H1 (cell line): Measurements from ENCODE around the gene ECEL1. TPM values are rescaled to one million over a fixed set of nuclear protein-coding genes. Genes with fewer than 3 reads are reported as not detected.

Source experiments
- CTCF ChIA-PET: fragments of 300-600 bp; sonication (Branson Sonifier 250); formaldehyde crosslinking; loops from one replicate; lab custom pipeline; 2021; ENCODE audit not compliant: partially characterized antibody; lab: Charles Lee
- POLR2A ChIA-PET: fragments of 300-600 bp; sonication (Branson Sonifier 250); formaldehyde crosslinking; loops from one replicate; lab custom pipeline; 2021; ENCODE audit warnings: inconsistent platforms; ENCODE audit not compliant: partially characterized antibody; lab: Charles Lee
- DNase-seq, 2 experiments: peaks; one replicate each; pipeline versions ENCODE4 v3.0.0 to v3.0.0-alpha.2; 2010 to 2022; ENCODE audit warnings: low spot score in 2 of 2, low read depth in 1 of 2, mixed read lengths in 1 of 2
- FAIRE-seq: peaks from 2 replicates; lab custom pipeline; 2011; peaks lifted over from hg19 to GRCh38; lab: Jason Lieb, UNC
- H2AFZ ChIP-seq: 2 replicates; pipeline ENCODE4 v1.8.1; 2012; ENCODE audit warnings: low read length, inconsistent platforms
- H2AK5ac ChIP-seq: 2 replicates; pipeline ENCODE4 v1.6.1; 2013; ENCODE audit warnings: low read depth, low read length
- H2BK120ac ChIP-seq: replicated peaks from 2 replicates; pipeline ENCODE3; 2013; ENCODE audit warnings: low read depth, low read length, inconsistent platforms
- H2BK12ac ChIP-seq: 2 replicates; pipeline ENCODE4 v1.6.1; 2013; ENCODE audit warnings: low read depth, low read length
- H2BK15ac ChIP-seq: 2 replicates; pipeline ENCODE4 v1.6.1; 2013; ENCODE audit warnings: low read length
- H2BK20ac ChIP-seq: 2 replicates; pipeline ENCODE4 v1.6.1; 2013; ENCODE audit warnings: low read length
- H2BK5ac ChIP-seq: 2 replicates; pipeline ENCODE4 v1.6.1; 2013; ENCODE audit warnings: low read depth, low read length
- H3K14ac ChIP-seq: 2 replicates; pipeline ENCODE4 v1.6.1; 2013; ENCODE audit warnings: inconsistent platforms; ENCODE audit not compliant: insufficient read length
- H3K18ac ChIP-seq: 2 replicates; pipeline ENCODE4 v1.6.1; 2013; ENCODE audit warnings: low read length; ENCODE audit errors: extremely low read depth
- H3K23ac ChIP-seq: 2 replicates; pipeline ENCODE4 v1.6.1; 2013; ENCODE audit warnings: inconsistent platforms; ENCODE audit not compliant: insufficient read length
- H3K23me2 ChIP-seq: 2 replicates; pipeline ENCODE4 v1.6.1; 2013; ENCODE audit warnings: low read depth, low read length
- H3K27ac ChIP-seq: 2 replicates; pipeline ENCODE4 v1.6.1; 2011; ENCODE audit warnings: low read depth, low read length, inconsistent platforms
- H3K27me3 ChIP-seq, 4 experiments: replicated peaks in 1 of 4; 1 replicate in 1 of 4; 2 replicates in 3 of 4; pipeline versions ENCODE4 v1.6.1 to v1.8.1; 2011 to 2013; ENCODE audit warnings: low read length in 3 of 4, mild to moderate bottlenecking in 3 of 4, inconsistent platforms in 2 of 4, mixed read lengths in 2 of 4, moderate library complexity in 1 of 4; ENCODE audit not compliant: control insufficient read depth in 3 of 4, insufficient read depth in 3 of 4; ENCODE audit errors: extremely low read depth in 1 of 4
- H3K36me3 ChIP-seq, 4 experiments: 2 replicates each; pipeline versions ENCODE4 v1.6.1 to v1.8.1; 2011 to 2013; ENCODE audit warnings: mild to moderate bottlenecking in 4 of 4, low read length in 3 of 4, moderate library complexity in 2 of 4, control low read depth in 1 of 4, inconsistent platforms in 1 of 4; ENCODE audit not compliant: insufficient read depth in 4 of 4, control insufficient read depth in 2 of 4
- H3K4ac ChIP-seq: replicated peaks from 2 replicates; pipeline ENCODE3; 2013; ENCODE audit warnings: low read length, low read depth, mixed read lengths, inconsistent platforms; ENCODE audit not compliant: insufficient read length
- H3K4me1 ChIP-seq, 4 experiments: replicated peaks in 1 of 4; 1 replicate in 1 of 4; 2 replicates in 3 of 4; pipeline versions ENCODE4 v1.6.1 to v1.8.1; 2011 to 2013; ENCODE audit warnings: low read length in 3 of 4, inconsistent platforms in 2 of 4, mixed read lengths in 1 of 4; ENCODE audit not compliant: insufficient read depth in 4 of 4, control insufficient read depth in 3 of 4
- H3K4me2 ChIP-seq, 2 experiments: 2 replicates each; pipeline versions ENCODE4 v1.6.1 to v1.8.1; 2011 to 2013; ENCODE audit warnings: low read depth in 2 of 2, low read length in 2 of 2, control low read depth in 1 of 2, inconsistent platforms in 1 of 2, mild to moderate bottlenecking in 1 of 2; ENCODE audit not compliant: insufficient read depth in 1 of 2
- H3K4me3 ChIP-seq, 4 experiments: fragments of 200-600, 300-600 bp in 1 of 4; sonication (generic), shearing (Covaris generic), sonication (Bioruptor Twin) in 1 of 4; 2 replicates each; pipeline versions ENCODE4 v1.5.1 to v1.8.1; 2011 to 2016; ENCODE audit warnings: low read length in 4 of 4, low read depth in 3 of 4, control low read depth in 2 of 4, inconsistent platforms in 2 of 4, mild to moderate bottlenecking in 2 of 4, mixed read lengths in 1 of 4, moderate library complexity in 1 of 4; ENCODE audit not compliant: insufficient read depth in 2 of 4; ENCODE audit errors: extremely low read depth in 1 of 4
- H3K56ac ChIP-seq: replicated peaks from 2 replicates; pipeline ENCODE3; 2013; ENCODE audit warnings: low read depth, mild to moderate bottlenecking, mixed read lengths, low read length, inconsistent platforms; ENCODE audit not compliant: insufficient read length
- H3K79me1 ChIP-seq: 2 replicates; pipeline ENCODE4 v1.6.1; 2013; ENCODE audit warnings: low read depth, low read length, control low read depth
- H3K79me2 ChIP-seq, 2 experiments: 2 replicates each; pipeline versions ENCODE4 v1.6.1 to v1.8.1; 2012 to 2013; ENCODE audit warnings: low read length in 2 of 2, mild to moderate bottlenecking in 2 of 2, inconsistent platforms in 1 of 2; ENCODE audit not compliant: insufficient read depth in 2 of 2, control insufficient read depth in 1 of 2
- H3K9ac ChIP-seq, 4 experiments: replicated peaks in 1 of 4; 1 replicate in 1 of 4; 2 replicates in 3 of 4; pipeline versions ENCODE4 v1.6.1 to v1.8.1; 2011 to 2013; ENCODE audit warnings: low read depth in 3 of 4, low read length in 3 of 4, control low read depth in 2 of 4, mild to moderate bottlenecking in 2 of 4, moderate library complexity in 2 of 4, inconsistent platforms in 1 of 4; ENCODE audit errors: extremely low read depth in 1 of 4
- H3K9me3 ChIP-seq, 2 experiments: 2 replicates each; pipeline versions ENCODE4 v1.6.1 to v1.8.1; 2012 to 2013; ENCODE audit warnings: mild to moderate bottlenecking in 2 of 2, moderate library complexity in 2 of 2, control low read depth in 1 of 2, inconsistent platforms in 1 of 2, low read depth in 1 of 2, low read length in 1 of 2, mixed read lengths in 1 of 2; ENCODE audit not compliant: insufficient read depth in 2 of 2
- H4K20me1 ChIP-seq, 2 experiments: replicated peaks in 1 of 2; 2 replicates each; pipeline versions ENCODE3 to v1.8.1; 2011 to 2013; ENCODE audit warnings: inconsistent platforms in 2 of 2, low read length in 2 of 2, mild to moderate bottlenecking in 1 of 2; ENCODE audit not compliant: insufficient read depth in 2 of 2, control insufficient read depth in 1 of 2
- H4K5ac ChIP-seq: 2 replicates; pipeline ENCODE4 v1.6.1; 2013; ENCODE audit warnings: low read length, low read depth, mixed read lengths, inconsistent platforms; ENCODE audit not compliant: insufficient read length
- H4K8ac ChIP-seq: 2 replicates; pipeline ENCODE4 v1.8.0; 2013; ENCODE audit warnings: mild to moderate bottlenecking, moderate library complexity, low read length, inconsistent platforms; ENCODE audit not compliant: insufficient read depth; ENCODE audit errors: extremely low read depth
- H4K91ac ChIP-seq: replicated peaks from 2 replicates; pipeline ENCODE3; 2013; ENCODE audit warnings: low read length, mixed read lengths, inconsistent platforms; ENCODE audit not compliant: insufficient read length
- ATF2 ChIP-seq: IDR thresholded peaks from 2 replicates; pipeline ENCODE4 v1.6.1; 2012; ENCODE audit warnings: low read length, inconsistent platforms
- EZH2 ChIP-seq: fragments of 200-600 bp; sonication (generic); IDR thresholded peaks from 2 replicates; pipeline ENCODE4 v1.7.1; 2012; ENCODE audit warnings: low read depth, mild to moderate bottlenecking, moderate library complexity, low read length, inconsistent platforms; ENCODE audit not compliant: severe bottlenecking
- JUN ChIP-seq: IDR thresholded peaks from 2 replicates; pipeline ENCODE4 v1.6.1; 2011; ENCODE audit warnings: low read depth, mild to moderate bottlenecking, improper control_type of control experiment, low read length
- KDM1A ChIP-seq: fragments of 200-600, 300-600 bp; sonication (generic); IDR thresholded peaks from 2 replicates; pipeline ENCODE4 v1.7.1; 2016; ENCODE audit warnings: mild to moderate bottlenecking, low read length, borderline replicate concordance
- NRF1 ChIP-seq: IDR thresholded peaks from 2 replicates; pipeline ENCODE4 v1.6.1; 2011; ENCODE audit warnings: mild to moderate bottlenecking, low read depth, low read length, improper control_type of control experiment
- RBBP5 ChIP-seq: IDR thresholded peaks from 2 replicates; pipeline ENCODE4 v1.7.1; 2012; ENCODE audit warnings: low read depth, mild to moderate bottlenecking, inconsistent platforms, low read length, moderate library complexity, borderline replicate concordance
- SIN3A ChIP-seq, 2 experiments: IDR thresholded peaks in 1 of 2; conservative IDR thresholded peaks in 1 of 2; 2 replicates each; pipeline ENCODE4 v1.6.1; 2011 to 2012; ENCODE audit warnings: low read length in 2 of 2, improper control_type of control experiment in 1 of 2, low read depth in 1 of 2, mild to moderate bottlenecking in 1 of 2
- SP2 ChIP-seq: IDR thresholded peaks from 2 replicates; pipeline ENCODE4 v1.6.1; 2012; ENCODE audit warnings: mild to moderate bottlenecking, low read length, inconsistent platforms
- SP4 ChIP-seq: IDR thresholded peaks from 2 replicates; pipeline ENCODE4 v1.6.1; 2012; ENCODE audit warnings: low read length, inconsistent platforms
- SUZ12 ChIP-seq: fragments of 200-600 bp; sonication (generic); IDR thresholded peaks from 2 replicates; pipeline ENCODE4 v1.6.1; 2012; ENCODE audit warnings: mild to moderate bottlenecking, inconsistent platforms, low read length, moderate library complexity, mixed read lengths
- YY1 ChIP-seq: IDR thresholded peaks from 2 replicates; pipeline ENCODE4 v1.6.1; 2011; ENCODE audit warnings: low read depth, mild to moderate bottlenecking, low read length
- WGBS, 2 experiments: shearing (Covaris generic) in 1 of 2; methylation state at CpG; one replicate each; pipeline versions ENCODE4 v1.1.6 to v1.1.7; 2013 to 2015; ENCODE audit warnings: low lambda C conversion rate in 2 of 2, mixed read lengths in 2 of 2, inconsistent platforms in 1 of 2, low coverage in 1 of 2, missing lambda C conversion rate in 1 of 2; ENCODE audit not compliant: insufficient replicate concordance in 2 of 2, insufficient coverage in 1 of 2, insufficient read length in 1 of 2; ENCODE audit errors: extremely low coverage in 1 of 2, missing lambda C conversion rate in 1 of 2; 5-methylcytosine and 5-hydroxymethylcytosine counted together
- polyA plus RNA-seq, 7 experiments: library from polyadenylated mRNA; depleted of rRNA in 3 of 7; stranded (reverse) in 5 of 7; unstranded in 2 of 7; fragments of >200 nt in 5 of 7; fragments of 200-250 nt in 2 of 7; gene quantifications; 1 replicate in 5 of 7; 2 replicates in 1 of 7; 4 replicates in 1 of 7; pipeline versions ENCODE4 v1.2.1 to v1.2.3, GENCODE V29; 2011 to 2013; ENCODE audit warnings: missing spikeins in 2 of 7, mixed read lengths in 2 of 7
- total RNA-seq: library from RNA; stranded (reverse); fragmentation: NEBNext Ultra II Directional; extraction: Animal tissue kit (Norgen Biotek cat#: 25700); gene quantifications from 2 replicates; pipeline ENCODE4 v1.2.1, GENCODE V29; 2021

Gene ECEL1
- total and polyA plus RNA-seq, 2 of the 8 experiments (the other 6 are each of a cell fraction or from before 2014, with no cell fraction given) = 7.7 to 20.2 TPM

GRCh38 chr2:232483311-232483922 is 4.2 kb downstream of the ECEL1 start:
- Histone ChIP-seq H3K4me1 (peaks cover 0 to 23% (median 12%) of the 10 kb centered on the region in 4 experiments; a peak in 6 of 7 replicates), H4K91ac (no peak overlapping the region)
- TF ChIP-seq KDM1A (no peak), JUN (no peak), SUZ12 (no peak), ATF2 (no peak), SP4 (no peak), RBBP5 (no peak), NRF1 (no peak), SIN3A (conservative IDR thresholded peaks at IDR 0.05 in 1 of 2, IDR thresholded peaks at IDR 0.05 in 1 of 2; ENCODE audit: low read depth in 1 of 2, low read length in 2 of 2) (no peak), YY1 (no peak), EZH2 (no peak), SP2 (no peak)

More at GRCh38 chr2:232483311-232483922, 4.2 kb downstream of the ECEL1 start:
- ChIA-PET POLR2A (no interaction called here), CTCF (interaction anchor here (1.0 to 4.5 kb wide), 9 partner anchors 8 to 584 kb away, joined by 3 to 17 read pairs (median 4); no protein-coding TSS in a partner anchor)
- no peak overlapping the region for H2BK12ac ChIP-seq
- no peak overlapping the region for H3K4me2 ChIP-seq
- H3K36me3 ChIP-seq = peaks cover 0 to 11% (median 0%) of the 10 kb centered on the region in 4 experiments; a peak in 1 of 8 replicates
- no peak overlapping the region for H2BK120ac ChIP-seq
- DNase-seq (no peak), FAIRE-seq (no peak)
- H3K23me2 ChIP-seq = peaks cover 11% of the 10 kb centered on the region; the same call in 1 of the 2 replicates
- H3K14ac ChIP-seq = no peak overlapping the region
- H2BK15ac ChIP-seq = no peak overlapping the region
- H4K20me1 ChIP-seq = peaks cover 4 to 13% of the 10 kb centered on the region in 2 experiments
- H3K79me1 ChIP-seq = no peaks in the 10 kb centered on the region
- H3K23ac ChIP-seq = no peak overlapping the region
- no peak overlapping the region for H4K8ac ChIP-seq
- no peak overlapping the region for H2BK20ac ChIP-seq
- no peak overlapping the region for H3K4ac ChIP-seq
- no peak overlapping the region for H3K4me3 ChIP-seq
- no peak overlapping the region for H2AK5ac ChIP-seq
- H2AFZ ChIP-seq = no peak overlapping the region
- peaks cover 35 to 49% (median 43%) of the 10 kb centered on the region in 4 experiments for H3K27me3 ChIP-seq
- H3K9ac ChIP-seq = no peak overlapping the region
- H3K18ac ChIP-seq = no peak overlapping the region
- H3K56ac ChIP-seq = no peak overlapping the region
- H2BK5ac ChIP-seq = no peak overlapping the region
- H3K9me3 ChIP-seq = no peaks in the 10 kb centered on the region; a peak in 1 of 4 replicates
- no peaks in the 10 kb centered on the region for H3K79me2 ChIP-seq
- WGBS, 2 experiments = 94% methylated on average over 10 of the region's 10 CpGs; no CpG with 5 or more reads in 1 of the 2 experiments
- H4K5ac ChIP-seq = no peak overlapping the region
- H3K27ac ChIP-seq = no peak overlapping the region
